PC-9 (cell line): ENCODE results near the gene MOSPD3.

Experiments
- CTCF ChIP-seq: fragments of 200-600 bp; sonication (generic); conservative IDR thresholded peaks from 2 replicates; pipeline ENCODE4 v1.6.1; 2017; ENCODE audit warnings: mixed run types, antibody characterized with exemption, mild to moderate bottlenecking, moderate library complexity
- EZH2 ChIP-seq: fragments of 200-600 bp; sonication (generic); IDR thresholded peaks from 2 replicates; pipeline ENCODE4 v1.8.0; 2017; ENCODE audit warnings: antibody characterized with exemption, low read depth

DNA sequence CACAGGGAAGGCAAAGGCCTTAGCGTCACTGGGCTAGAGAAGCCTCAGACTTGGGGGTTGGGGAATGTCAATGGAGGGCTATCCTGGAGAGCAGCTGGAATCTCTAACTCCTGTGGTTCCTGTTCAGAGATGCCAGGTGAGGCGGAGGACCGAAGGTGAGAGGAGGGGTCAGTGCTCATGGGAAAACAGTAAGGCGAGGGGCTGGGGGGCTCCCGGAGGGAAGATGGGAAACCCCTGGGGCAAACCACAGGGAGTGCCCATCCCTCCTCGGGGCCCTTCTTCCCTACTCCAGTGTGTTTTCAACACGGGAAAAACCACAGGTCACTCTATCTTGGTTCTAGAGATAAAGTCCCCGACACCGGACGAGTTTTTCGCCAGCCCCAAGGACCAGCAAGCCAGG, 29.7 kb upstream of the MOSPD3 start:
- no peak for TF ChIP-seq CTCF
- no peak for TF ChIP-seq EZH2
